Stimulated activated CD8-positive, alpha-beta memory T cell treated with anti-CD3 and anti-CD28 coated beads, Interleukin-7, amount 100 ng/mL, for 1 hour (primary cell): ENCODE results near the gene RFX2.

ENCODE experiments used
- DNase-seq, 2 donors: peaks; one replicate each; pipeline ENCODE4 v3.0.0-alpha.2; 2020; ENCODE audit warnings: low read depth in 2 of 2

The RFX2 gene

DNA sequence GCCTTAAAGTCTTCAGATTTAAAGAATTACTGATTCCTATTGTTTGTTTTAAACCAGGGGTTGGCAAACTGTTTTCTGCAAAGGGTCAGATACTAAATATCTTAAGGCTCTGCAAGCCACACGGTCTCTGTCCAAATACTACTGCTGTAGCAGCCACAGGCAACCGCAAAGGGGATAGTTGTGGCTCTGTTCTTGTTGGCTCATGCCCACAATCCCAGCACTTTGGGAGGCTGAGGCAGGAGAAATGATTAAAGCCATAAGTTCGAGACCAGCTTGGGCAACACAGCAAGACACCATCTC, 154.7 kb downstream of the RFX2 start:
- DNase-seq, result no peak

DNA sequence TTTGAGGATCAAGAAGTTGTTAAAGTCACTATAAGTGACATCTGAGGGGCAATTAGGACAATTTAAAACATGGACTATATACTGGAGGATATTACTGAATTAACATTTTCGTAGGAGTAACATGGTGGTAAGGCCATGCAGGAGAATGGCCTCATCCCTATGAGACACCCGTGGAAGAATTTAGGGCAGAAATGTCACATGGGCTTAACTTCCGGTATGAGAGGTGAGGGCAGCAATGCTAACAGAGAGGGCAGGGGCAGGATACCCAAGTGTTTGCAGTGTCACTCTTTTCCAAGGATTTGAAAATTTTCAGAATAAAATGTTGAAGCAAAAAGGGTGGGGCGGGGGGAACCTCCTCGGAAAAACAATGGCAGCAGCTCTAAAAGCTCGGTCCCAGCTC, 156.0 kb downstream of the RFX2 start:
- no peak for DNase-seq

DNA sequence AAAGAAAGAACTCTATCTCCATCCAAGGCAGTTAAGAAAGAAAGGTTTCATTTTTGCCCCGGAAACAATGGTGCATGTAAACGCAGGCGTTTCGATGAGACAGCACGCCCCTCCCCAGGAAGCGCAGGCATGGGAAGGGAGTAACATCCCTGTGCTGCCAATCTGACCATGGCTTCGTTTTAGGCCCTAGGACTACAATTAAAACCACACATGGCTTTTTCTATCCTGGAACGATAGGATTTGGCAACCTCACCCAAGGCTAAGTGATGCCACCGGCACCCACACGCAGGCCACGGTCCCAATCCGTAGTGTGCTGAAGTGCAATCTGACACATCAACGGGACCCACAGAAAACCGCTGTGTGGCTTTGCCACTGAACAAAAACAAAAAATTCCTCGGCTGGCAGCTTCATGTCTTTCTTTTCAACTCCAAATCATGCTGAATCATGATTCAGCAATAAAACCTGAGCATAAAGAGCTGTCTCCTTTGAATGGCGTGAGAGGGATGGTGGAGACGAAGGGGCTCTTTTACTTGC, 156.6 kb downstream of the RFX2 start:
- DNase-seq, result no peak

DNA sequence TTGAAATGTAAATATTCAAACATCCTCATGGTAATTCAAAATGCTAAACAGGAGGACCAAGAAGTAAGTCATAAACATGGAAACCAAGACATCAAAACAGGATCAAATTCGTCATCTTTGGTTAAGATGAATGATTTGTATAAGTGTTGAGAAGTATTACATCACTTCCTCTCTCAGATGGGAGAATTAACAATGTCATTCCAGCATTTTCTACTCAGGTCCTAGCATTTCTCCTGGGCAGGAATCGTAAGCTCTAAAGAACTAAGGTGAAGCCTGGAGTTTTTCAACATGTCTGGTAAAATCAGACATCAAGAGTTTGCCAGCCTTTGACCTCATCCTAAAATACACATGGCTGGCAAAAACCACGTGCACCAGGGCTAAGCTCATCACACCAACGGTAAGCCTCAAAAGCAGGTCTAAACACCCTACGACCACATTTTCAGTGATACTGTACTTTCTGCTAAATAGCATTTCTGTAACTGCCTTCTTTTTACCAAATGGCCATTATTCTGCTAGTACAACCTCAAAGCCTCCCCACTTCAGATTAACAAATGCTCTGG, 157.2 kb downstream of the RFX2 start:
- no peak for DNase-seq

DNA sequence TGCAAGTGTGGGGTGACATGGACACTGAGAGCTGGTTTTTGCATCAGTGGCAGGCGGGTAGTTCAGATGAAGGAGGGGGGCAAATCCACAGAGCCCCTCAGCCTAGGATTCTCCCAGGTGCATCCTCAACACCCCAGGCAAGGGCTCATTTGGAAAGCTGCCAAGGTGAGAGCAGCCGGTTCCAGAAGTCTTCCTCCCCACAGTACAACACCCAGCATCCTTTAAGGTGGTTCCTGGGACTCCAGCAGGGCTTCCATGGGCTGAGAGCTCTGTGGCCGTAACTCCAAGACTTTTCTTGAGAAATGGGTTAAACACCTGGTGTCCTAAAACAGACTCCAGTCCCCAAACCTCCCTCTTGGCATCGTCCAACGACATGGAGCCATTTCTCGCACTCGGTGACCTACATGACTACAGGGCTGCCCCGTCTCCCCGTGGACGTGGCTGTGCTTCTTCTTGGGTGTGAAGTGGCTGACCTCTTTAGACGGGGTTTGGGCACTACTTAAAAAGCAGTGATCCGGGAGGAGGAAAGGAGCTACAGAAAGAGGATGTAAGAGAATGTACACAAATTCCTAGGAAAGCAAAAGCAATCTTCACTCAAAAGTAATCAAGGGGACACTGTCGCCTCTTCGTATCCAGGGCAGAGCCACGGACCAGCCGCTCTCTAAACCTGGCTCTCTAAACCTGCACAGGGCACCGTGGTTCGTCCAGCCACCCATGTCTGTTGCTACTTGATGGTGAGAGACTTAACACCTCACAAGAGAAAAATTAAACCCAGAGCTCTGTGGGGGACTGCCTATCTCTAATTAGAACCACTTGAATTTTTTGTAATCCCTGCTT, 157.9 kb downstream of the RFX2 start:
- DNase-seq, result no peak

DNA sequence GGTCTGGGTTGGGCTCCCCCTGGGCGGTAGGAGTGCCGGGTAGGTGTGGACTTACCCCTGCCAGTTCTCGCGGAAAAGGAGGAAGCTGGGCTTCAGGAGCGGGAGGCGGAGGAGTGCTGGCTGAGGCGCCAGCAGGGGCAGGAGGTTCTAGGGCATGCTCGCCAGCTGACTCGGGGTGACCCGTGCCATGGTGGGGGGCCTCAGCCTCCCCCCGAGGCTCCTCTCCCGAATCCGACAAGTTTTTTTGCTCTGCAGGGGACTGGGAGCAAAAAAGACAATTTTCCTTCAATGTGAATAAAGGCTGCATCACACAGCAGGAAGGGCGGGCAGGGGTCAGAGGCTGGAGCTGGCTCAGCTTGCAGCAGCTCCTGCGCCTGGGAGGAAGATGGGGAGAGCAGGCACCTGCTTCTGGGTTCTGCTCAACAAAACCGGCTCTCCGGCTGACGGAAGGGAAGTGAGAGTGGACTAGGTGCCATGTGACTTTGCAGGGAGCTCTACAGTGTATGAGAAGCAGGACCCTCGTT, 158.9 kb downstream of the RFX2 start:
- DNase-seq, result no peak

DNA sequence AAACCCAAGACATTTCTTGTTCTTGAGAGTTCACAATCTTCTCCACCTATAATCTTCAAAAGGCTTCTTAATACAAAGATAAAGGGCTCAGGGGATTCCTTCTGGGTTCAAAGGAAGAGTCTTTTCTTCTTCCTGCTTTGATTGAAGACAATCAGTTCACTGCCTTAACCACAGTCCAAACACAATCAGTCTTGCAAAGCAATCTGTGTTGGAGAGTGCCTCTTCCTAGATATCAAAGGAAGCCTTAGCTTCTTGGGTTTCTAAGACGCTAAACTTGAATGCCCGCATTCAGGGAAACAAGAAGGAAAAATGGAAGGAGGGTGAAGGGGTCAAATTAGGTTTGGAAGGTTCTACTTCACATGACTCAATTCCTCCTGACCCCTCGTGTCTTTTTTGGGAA, 159.6 kb downstream of the RFX2 start:
- DNase-seq, result no peak

DNA sequence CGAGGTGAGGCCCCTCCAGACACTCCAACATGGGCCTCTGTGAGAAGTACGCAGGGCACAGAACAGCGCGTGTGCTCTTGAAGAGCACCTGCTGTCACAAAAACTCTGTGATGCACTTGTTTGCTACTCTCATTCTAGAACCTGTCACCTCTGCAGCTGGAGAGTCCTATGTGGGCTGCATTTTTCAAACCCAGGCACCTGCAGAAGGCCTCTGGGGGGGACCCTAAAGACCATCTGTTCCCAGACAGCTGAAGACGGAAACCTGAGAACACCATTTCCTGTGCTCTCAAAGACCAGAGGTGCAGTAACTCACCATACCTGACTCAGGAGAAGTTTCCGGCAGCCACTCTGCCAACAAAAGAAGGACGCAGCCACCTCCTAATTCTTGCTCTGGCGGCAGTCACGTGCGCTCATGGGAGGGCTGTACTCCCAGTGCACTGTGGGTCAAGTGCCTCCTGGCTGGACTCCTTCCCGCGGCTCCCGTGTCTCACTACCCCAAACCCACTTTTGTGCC, 160.5 kb downstream of the RFX2 start:
- DNase-seq, result no peak

DNA sequence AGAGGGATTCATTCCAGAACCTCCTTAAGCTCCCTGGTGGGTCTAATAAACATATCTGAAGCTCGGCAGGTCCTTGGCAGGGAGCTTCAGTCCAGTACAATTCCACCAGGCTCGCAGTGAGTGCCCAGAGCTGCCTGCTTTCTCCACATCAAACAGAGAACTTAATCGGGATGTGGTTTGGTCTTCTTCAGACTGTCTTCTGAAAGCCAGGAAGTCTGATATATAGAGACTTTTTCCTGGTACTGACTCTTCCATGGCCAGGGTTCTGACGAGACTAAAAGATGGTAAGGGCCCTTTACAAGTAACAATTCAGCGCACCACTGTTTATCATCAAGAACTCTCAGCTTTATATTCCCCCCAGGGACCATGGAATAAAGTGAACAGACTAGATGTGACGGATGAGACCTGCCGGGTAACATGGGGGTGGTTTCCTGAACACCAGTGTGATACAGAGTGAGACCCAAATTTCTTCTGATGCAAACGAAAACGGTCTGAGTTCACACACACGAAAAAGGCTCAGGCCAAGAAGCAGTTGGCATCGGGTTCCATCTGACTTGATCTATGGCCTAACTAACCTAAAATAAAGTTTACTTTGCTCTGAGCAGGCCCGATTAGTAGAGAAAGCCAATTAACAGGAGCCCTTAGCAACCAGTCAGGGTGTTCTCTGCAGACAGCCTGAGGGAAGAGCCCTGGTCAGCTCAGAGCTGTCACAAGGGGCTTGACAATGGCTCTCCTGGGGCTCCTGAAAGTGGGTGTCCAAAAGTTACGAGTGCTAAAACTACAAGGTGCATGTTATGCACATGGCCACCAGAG, 161.3 kb downstream of the RFX2 start:
- no peak for DNase-seq

DNA sequence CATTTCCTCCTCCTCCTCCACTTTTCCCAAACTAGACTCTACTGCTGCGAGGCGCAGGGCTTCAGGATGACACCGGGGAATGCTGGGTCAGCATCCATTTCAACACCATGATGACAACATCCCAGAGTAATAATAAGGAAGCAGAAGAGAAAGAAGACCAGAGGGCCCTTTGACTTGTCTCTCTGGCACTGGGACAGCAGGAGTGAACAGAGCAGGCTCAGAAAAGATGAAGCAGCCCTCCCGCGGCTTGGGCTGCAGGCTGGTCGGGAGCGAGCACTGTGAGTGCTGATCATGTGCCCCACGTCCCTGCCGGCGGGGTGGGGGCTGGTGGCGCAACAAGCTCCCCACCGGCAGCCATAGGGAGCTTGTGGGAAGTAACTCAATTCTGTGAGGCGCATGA, 162.9 kb downstream of the RFX2 start:
- no peak for DNase-seq

DNA sequence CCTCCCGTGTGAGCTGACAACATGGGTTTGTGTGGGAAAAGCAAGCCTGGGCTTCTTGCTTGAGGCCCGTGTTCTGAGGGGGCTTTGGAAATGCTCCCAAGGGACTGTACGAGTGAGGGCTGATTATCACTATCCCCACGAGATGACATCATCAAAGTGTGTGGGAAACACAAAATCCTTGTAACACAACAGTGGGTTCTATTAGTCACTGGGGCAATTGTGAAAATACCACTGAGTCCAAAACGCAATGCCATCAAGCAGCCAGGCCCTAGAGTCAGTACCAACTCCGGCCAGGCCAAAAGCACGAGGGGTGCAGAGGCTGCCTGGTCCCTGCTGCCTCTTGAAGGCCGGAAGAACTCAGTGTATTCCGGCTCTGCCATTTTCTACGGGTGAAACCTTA, 166.7 kb downstream of the RFX2 start:
- no peak for DNase-seq
